ENCODE measurements around the gene GRB2.

DNA sequence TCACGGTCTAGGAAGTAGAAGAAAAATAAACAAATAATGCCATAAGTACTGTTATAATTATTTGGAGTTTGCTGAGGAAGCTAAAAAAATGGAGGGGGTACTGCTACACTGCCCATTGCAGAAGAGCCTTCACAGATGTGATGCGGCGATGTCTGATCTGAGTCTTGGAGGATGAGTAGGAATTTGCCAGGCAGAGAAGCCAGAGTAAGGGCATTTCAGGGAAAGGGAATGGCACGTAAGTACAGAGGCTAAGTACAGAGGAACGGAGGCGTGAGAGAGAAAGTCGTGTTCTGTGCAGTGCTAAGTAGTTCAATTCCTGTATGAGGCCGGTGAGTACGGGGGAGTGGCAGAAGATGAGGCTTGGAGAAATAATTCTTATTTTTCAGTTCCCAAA, 741 bp upstream of the GRB2 start:
- TF ChIP-seq CEBPB (IDR thresholded peaks at IDR 0.05) (no peak), KDM5A (IDR thresholded peaks at IDR 0.05) (no peak), FOSB (CRISPR knock-in tag; IDR thresholded peaks at IDR 0.05) (no peak), POLR2A (IDR thresholded peaks at IDR 0.05; ENCODE audit: low read length) (no peak), CTCF (IDR thresholded peaks at IDR 0.05) (no peak), HDAC2 (IDR thresholded peaks at IDR 0.05) (no peak), RAD21 (conservative IDR thresholded peaks at IDR 0.05 in 1 of 2, IDR thresholded peaks at IDR 0.05 in 1 of 2) (no peak), POLR2AphosphoS2 (conservative IDR thresholded peaks at IDR 0.05; ENCODE audit: low read length) (no peak), BHLHE40 (IDR thresholded peaks at IDR 0.05; ENCODE audit: low read depth, low read length) (no peak), MAZ (IDR thresholded peaks at IDR 0.05; ENCODE audit: borderline replicate concordance, low read depth, low read length) (no peak), SMC3 (IDR thresholded peaks at IDR 0.05) (no peak), EP300 (IDR thresholded peaks at IDR 0.05) (no peak), PHF8 (IDR thresholded peaks at IDR 0.05; ENCODE audit: borderline replicate concordance, low read depth) (no peak)
- TF ChIP-seq, protein P1, sequence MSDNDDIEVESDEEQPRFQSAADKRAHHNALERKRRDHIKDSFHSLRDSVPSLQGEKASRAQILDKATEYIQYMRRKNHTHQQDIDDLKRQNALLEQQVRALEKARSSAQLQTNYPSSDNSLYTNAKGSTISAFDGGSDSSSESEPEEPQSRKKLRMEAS (IDR thresholded peaks at IDR 0.05) = no peak
